HG03135 (cell line): ENCODE measurements around the gene ARHGAP30.
"Not testable (repeated sequence)": the region's sequence is repeated elsewhere in the genome, so short reads cannot be mapped to it uniquely, and the experiment has no call there.

Experiments used
- ATAC-seq: cut with Tn5 transposase; IDR thresholded peaks from one replicate; pipeline ENCODE4 v1.9.1; 2021; ENCODE audit warnings: mild to moderate bottlenecking, moderate library complexity; ENCODE audit not compliant: unreplicated experiment

The ARHGAP30 gene

DNA sequence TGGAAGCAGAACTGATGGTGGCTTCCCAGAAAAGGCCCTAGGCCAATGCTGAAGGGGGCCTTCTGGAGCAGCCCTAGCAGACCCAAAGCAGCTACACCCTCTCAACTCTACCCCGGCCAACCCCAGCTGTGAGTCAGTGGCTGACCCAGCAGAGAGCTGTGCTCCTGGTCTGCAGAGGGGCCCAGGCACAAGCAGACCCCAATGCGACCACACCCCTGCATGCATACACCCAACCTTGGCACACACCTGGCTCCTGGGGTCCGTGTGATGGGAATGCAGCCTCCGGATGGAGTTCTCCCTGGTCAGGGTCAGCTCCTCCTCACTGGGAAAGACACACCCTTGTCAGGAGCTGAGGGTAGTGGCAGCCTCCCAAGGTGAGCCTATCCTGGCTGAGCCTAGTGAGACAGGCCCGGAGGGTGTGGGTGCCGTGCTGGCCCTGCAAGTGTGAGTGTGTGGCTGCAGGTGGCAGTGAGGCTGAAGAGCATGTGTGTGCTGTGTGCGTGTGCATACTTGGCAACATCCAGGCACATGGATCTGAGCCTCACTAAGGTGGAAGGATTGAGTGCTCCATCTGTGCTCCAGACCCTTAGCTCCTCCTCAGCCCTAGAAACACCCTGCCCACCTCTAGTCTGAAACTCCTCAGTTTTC is 3.9 kb upstream of the ARHGAP30 start:
- no peak for ATAC-seq

GRCh38 chr1:161072751-161073449 is 3.2 kb upstream of the ARHGAP30 start:
- no peak for ATAC-seq

GRCh38 chr1:161071886-161072371 is 2.2 kb upstream of the ARHGAP30 start:
- no peak for ATAC-seq

DNA sequence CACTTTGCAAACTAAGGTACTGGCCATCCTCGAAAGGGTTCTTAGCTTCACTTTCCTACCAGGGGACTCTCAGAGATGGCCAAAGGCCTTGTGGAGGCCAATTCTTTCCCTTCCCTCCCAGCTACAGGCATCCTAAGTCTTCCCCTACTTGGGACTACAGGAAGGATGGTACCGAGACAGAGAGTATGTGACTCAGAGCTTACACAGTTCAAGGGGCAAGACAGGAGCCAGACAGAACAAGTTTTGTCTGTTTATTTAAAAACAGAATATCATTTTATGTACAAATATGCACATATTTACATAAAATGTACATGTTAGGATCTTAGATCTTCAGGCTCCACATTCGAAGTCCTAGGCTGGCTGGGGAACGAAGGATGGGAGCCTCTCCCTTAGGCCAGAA is 1.1 kb upstream of the ARHGAP30 start:
- no peak for ATAC-seq

GRCh38 chr1:161069241-161069640 is 450 bp downstream of the ARHGAP30 start:
- ATAC-seq: no peak

DNA sequence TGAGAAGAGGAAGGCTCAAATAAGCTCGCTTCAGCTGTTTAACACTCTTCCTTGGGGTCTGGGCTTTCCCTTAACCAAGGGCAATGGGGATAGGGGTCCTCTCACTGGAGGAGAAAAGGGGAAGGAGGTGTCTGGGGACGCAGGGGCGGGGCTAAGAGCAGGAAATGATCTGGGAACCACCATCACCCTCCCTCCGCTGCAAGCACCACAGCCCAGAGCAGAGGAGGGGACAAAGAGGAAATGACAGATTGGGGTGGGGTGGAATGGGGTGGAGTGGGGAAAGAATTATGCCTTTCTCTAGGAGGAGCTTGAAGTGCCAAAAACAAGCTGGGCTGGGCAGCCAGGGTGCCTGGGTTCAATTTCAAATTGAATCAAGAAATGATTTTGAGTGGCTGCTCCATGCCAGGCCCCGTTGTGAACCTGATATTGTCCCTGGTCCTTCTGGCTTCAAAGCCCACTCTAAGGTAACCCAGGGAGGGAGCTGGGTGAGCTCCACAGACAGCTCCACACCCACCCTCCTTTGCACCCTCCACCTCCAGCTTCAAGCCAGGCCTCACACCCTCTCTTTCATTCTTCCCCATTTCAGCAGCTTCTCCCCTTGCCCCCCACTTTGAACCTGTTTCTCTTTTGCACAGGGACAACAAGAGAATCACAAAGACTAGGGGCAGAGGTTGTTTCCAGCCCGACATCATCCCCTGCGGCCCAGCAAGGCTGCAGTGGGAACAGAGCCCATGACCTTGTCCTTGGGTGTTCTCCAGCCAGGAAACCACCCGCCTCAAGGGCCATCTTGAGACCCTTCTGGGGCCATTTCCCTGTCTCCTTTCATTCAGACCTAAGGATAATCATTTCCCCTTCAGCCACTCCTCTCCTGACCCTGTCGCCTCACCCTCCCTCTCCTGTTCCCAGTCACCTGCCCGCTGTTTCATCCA is 1.1 kb downstream of the ARHGAP30 start:
- peak; percentile 50 for ATAC-seq

- no peak for ATAC-seq
These were observed 3.0 kb downstream of the ARHGAP30 start for GRCh38 chr1:161066694-161067093.

DNA sequence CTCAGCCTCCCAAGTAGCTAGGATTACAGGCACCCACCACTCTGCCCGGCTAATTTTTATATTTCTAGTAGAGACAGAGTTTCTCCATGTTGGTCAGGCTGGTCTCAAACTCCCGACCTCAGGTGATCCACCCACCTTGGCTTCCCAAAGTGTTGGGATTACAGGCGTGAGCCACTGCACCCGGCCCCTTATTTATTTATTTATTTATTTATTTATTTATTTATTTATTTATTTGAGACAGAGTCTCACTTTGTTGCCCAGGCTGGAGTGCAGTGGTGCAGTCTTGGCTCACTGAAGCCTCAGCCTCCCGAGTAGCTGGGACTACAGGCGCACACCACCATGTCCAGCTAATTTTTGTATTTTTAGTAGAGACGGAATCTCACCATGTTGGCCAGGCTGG is 4.0 kb downstream of the ARHGAP30 start:
- ATAC-seq: not testable (repeated sequence)

- ATAC-seq: not testable (repeated sequence)
These were observed 5.8 kb downstream of the ARHGAP30 start for GRCh38 chr1:161063936-161064335.

- no peak for ATAC-seq
These were observed 8.3 kb downstream of the ARHGAP30 start for GRCh38 chr1:161061419-161061818.

- no peak for ATAC-seq
These were observed 10.4 kb downstream of the ARHGAP30 start for GRCh38 chr1:161059293-161059692.

- no peak for ATAC-seq
These were observed 14.9 kb downstream of the ARHGAP30 start for GRCh38 chr1:161054805-161055204.

DNA sequence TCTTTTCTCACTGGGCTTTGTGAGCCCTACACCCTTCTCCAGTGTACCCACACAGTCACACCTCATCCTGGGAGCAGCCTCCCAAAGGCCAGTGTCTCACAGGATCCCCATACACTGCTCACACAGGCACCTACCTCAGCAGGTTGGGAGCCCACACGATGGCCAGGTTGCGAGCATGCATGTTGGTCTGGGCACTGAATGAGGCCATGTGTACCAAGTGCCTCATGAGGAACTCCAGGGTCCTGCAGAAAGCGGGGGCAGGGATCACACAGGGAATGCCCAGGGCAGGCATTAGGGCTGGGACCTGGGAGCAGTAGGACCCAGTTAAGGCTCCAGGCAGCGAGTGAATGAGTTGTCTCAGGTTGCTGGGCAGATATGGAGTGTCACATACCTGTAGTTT is 15.5 kb downstream of the ARHGAP30 start:
- no peak for ATAC-seq

DNA sequence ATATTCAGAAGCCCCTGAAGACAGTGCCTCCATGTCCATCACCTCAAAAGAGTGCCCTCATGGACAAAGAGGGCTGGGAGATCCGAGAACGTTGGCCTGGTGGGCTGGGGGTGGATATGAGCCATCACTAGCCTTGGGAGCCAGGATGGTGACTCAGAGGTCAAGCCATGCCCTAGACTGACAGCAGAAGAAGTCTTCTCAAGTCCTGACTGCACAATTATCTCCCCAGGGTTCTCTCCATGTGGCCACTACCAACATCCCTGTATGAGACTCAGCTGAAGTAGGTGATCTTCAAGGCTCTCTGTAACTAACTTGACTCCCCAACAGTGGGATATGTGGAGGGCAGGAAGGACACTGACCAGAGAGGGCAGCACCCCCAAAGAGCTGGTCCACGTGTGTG is 16.8 kb downstream of the ARHGAP30 start:
- no peak for ATAC-seq

DNA sequence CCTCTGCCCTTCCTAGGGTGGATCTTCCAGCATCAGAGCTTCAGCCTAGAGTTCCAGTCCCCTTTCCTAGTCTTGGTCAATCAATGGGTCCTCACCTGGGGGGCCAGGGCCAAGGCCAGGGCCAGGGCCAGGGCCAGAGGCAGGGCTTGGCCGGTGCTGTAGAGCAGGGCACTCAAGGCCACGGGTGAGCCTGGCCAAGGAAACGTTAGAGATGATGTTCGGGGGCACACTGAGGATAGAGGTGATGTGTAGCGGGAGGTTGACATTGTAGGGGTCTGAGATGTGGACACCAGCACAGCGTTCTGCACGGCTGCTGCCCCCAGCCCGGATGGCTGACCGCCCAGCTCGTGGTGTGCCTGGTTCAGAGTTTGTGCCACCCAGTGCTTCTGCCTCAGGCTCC is 18.5 kb downstream of the ARHGAP30 start:
- no peak for ATAC-seq

DNA sequence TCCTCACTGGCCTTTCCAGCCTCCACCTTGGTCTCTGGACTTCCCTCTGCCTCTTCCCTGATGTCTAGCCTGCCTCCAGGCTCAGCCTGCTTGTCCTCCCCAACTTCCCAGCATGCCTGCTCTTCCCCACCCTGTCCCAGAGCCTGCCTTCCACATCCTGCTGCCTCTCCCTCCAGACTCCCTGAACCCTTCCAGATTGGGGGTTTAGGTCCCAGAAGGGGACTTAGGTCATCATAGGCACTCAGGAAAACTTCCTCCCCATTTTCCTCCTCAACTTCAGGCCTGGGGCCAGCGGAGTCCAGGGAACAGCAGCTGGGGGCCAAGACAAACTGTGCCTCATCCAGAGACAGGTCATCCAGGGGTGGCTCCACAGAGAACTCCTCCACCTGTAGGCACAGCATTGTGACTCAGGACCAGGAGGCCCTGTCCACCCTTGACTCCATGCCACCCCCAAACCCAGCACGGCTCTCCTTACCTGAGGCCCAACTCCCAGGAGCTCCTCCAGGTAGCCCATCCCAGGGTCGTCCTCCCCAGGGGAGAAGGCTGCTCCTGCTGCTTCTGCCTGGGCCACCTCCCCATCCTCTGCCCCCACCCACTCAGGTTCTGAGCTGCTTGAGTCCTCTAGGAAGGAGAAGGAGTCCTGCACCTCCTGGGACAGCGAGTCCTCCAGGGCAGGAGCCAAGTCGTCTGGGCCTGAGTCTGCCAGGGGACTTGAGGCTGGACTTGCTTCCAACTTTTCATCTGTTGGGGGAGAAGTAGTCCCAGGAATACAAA is 20.6 kb downstream of the ARHGAP30 start:
- ATAC-seq: no peak

DNA sequence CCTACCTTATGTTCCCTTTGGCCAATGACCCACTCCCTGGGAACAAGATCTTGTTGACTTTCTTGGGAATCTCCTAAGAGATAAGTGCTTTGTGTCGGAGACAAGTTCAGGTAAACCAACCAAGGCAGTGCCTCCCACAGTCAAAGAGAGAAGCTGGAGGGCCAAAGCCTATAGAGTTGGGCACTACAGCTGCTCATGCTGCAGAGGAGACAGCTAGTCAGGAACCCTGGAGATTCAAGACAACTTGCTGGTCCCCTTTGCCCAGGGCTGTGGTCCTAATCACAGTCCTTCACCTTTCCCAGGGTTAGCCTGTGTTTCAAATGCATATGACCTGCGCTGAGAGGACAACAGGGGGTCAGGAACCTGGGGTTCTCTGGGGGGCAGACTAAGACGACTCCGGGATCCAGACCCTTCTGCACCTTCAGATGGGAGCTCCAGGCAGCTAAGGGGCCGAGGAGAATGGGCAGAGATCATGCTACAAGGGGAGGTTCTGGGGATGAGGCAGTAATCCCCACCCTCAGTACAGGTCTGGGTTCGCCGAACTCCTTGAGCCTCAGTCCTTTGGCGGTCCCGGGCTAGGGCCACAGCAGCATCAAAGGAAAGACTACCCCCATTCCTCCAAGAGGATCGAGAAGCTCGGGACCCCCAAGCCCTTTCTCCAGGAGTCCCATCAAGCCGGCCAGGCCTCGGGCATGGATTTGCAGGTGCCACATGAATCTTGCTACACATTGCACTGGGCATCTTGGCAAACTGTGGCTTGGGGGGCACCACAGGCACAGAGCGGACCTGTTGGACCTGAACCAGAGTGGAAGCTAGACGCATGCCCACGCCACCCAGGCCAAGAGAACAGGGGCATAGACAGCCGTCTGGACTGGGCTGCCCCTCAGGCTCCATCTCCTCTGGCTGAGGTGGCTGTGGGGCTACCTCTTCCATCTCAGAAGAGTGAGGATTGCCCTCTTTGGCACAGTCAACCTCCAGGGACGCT is 22.0 kb downstream of the ARHGAP30 start:
- ATAC-seq: no peak

- ATAC-seq: peak; percentile 38
These were observed 23.0 kb downstream of the ARHGAP30 start for GRCh38 chr1:161046605-161047228.
